A673 (cell line): ENCODE measurements around the gene BICC1.

Source experiments
- EZH2 ChIP-seq: fragments of 200-600 bp; sonication (generic); IDR thresholded peaks from 2 replicates; pipeline ENCODE4 v1.6.1; 2017; ENCODE audit warnings: borderline replicate concordance, low read depth, mild to moderate bottlenecking, mixed read lengths, antibody characterized with exemption, low read length; ENCODE audit not compliant: poor library complexity, severe bottlenecking
- TF ChIP-seq, protein P1 (sequence below): fragments of 300-800, 200-600 bp; sonication (generic); conservative IDR thresholded peaks from 2 replicates; pipeline ENCODE4 v1.5.1; 2017; ENCODE audit warnings: low read depth, mild to moderate bottlenecking, antibody characterized with exemption, low read length, moderate library complexity, mixed read lengths

- TF ChIP-seq, protein P1, sequence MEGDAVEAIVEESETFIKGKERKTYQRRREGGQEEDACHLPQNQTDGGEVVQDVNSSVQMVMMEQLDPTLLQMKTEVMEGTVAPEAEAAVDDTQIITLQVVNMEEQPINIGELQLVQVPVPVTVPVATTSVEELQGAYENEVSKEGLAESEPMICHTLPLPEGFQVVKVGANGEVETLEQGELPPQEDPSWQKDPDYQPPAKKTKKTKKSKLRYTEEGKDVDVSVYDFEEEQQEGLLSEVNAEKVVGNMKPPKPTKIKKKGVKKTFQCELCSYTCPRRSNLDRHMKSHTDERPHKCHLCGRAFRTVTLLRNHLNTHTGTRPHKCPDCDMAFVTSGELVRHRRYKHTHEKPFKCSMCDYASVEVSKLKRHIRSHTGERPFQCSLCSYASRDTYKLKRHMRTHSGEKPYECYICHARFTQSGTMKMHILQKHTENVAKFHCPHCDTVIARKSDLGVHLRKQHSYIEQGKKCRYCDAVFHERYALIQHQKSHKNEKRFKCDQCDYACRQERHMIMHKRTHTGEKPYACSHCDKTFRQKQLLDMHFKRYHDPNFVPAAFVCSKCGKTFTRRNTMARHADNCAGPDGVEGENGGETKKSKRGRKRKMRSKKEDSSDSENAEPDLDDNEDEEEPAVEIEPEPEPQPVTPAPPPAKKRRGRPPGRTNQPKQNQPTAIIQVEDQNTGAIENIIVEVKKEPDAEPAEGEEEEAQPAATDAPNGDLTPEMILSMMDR: no peak
- no peak for TF ChIP-seq EZH2
Measured at GRCh38 chr10:58802047-58802446, 289.4 kb downstream of the BICC1 start.
